Retina (tissue), 1 donor: ENCODE results near the gene CEACAM3.

Experiments used
- DNase-seq: peaks from one replicate; pipeline ENCODE4 v3.0.0-alpha.2; 2016

Gene CEACAM3

GRCh38 chr19:41847351-41848105 is 51.1 kb downstream of the CEACAM3 start:
- DNase-seq = no peak

GRCh38 chr19:41848666-41849065 is 52.3 kb downstream of the CEACAM3 start:
- no peak for DNase-seq

GRCh38 chr19:41849067-41849466 is 52.7 kb downstream of the CEACAM3 start:
- no peak for DNase-seq

GRCh38 chr19:41850381-41850780 is 54.0 kb downstream of the CEACAM3 start:
- DNase-seq = no peak

- no peak for DNase-seq
Observed at GRCh38 chr19:41851456-41851855, 55.1 kb downstream of the CEACAM3 start.

GRCh38 chr19:41853344-41853743 is 57.0 kb downstream of the CEACAM3 start:
- DNase-seq = no peak

DNA sequence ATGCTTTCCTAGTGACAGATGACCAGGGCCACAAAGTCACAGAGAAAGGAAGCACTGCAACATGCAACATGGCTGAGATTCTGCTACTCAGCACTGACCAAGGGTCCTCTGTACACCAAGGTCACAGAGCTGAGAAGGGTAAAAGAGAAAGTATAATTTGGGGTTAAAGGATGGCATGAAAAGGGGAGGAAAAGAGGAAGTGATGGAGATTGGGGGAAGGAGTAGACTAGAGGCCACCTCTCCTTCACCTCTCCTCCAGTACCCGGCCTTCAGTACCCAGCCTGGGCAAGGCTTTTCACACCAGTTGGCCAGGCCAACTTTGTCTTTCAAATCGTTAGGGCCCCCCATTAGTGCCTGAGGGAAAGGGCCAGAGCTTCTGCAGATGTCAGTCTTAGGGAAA is 57.4 kb downstream of the CEACAM3 start:
- no peak for DNase-seq

GRCh38 chr19:41859213-41859617 is 62.8 kb downstream of the CEACAM3 start:
- DNase-seq = no peak

GRCh38 chr19:41859618-41860418 is 63.4 kb downstream of the CEACAM3 start, which contains the start of gene RPS19:
Gene RPS19, plus strand, starts transcription at chr19:41860255. Its CDS starts 520 bp downstream, at chr19:41860775.
- peak; percentile 100 for DNase-seq

DNA sequence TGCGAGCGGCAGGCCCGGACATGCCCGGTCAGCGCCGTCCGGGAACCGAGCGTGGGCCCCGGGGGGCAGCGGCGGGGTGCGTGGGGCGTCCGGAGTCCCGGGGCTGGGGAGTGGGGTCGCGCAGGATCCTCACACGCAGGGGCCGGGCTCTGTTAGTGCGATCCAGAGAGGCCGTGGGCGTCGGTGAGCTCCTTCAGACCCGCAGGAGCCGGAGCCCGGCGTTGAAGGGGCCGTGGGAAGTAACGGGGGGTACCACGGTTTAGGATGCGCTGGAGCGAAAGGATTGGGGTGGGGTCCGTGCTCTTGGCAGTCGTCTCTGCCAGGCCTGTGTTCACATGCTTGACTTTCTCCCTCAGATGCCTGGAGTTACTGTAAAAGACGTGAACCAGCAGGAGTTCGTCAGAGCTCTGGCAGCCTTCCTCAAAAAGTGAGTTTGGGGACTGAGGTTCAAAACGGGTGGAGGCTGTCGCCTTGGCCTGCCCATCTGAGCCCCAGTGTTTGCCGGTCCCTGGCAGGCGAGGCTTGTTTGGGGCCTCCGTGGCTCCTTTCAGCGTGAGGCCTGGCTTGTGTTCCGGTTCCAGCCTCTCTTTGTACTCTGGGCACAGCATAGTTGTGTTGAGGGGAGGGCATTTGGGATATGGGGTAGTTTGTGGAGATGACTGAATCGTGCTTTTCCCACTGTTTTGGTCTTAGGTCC is 64.2 kb downstream of the CEACAM3 start:
- DNase-seq = peak; percentile 35
